Measurements from ENCODE around the gene SUGP1. TPM values are rescaled to one million over a fixed set of nuclear protein-coding genes. Genes with fewer than 3 reads are reported as not detected.

SUGP1 gene
- total and polyA plus RNA-seq, 2 of the 13 experiments (the other 11 are each of a cell fraction or from before 2014, with no cell fraction given), result 21.6 to 25.9 TPM

- TF ChIP-seq ZNF543 (CRISPR knock-in tag; IDR thresholded peaks at IDR 0.05) (no peak), BRF2 (CRISPR knock-in tag; IDR thresholded peaks at IDR 0.05) (no peak), ZBTB34 (CRISPR knock-in tag; IDR thresholded peaks at IDR 0.05) (0 out of 2 replicates have a peak, but pooled peaks have one; percentile 20), HBP1 (CRISPR knock-in tag; IDR thresholded peaks at IDR 0.05; ENCODE audit: low read depth) (peak; percentile 48; the same call in 1 of the 2 replicates), MZF1 (CRISPR knock-in tag; IDR thresholded peaks at IDR 0.05; ENCODE audit: borderline replicate concordance) (no peak), RAD21 (CRISPR knock-in tag; IDR thresholded peaks at IDR 0.05) (peak; percentile 95), DR1 (CRISPR knock-in tag; IDR thresholded peaks at IDR 0.05) (no peak), SNAI1 (CRISPR knock-in tag; IDR thresholded peaks at IDR 0.05; ENCODE audit: borderline replicate concordance) (no peak), ZFP41 (CRISPR knock-in tag; IDR thresholded peaks at IDR 0.05; ENCODE audit: borderline replicate concordance) (no peak), KAT2B (IDR thresholded peaks at IDR 0.05; ENCODE audit: borderline replicate concordance, low read depth, low read length) (no peak), TOPORS (CRISPR knock-in tag; IDR thresholded peaks at IDR 0.05) (no peak), ZFP91 (CRISPR knock-in tag; IDR thresholded peaks at IDR 0.05; ENCODE audit: borderline replicate concordance) (peak; percentile 95), ZNF383 (CRISPR knock-in tag; IDR thresholded peaks at IDR 0.05; ENCODE audit: borderline replicate concordance) (no peak), ZNF275 (CRISPR knock-in tag; IDR thresholded peaks at IDR 0.05; ENCODE audit: borderline replicate concordance) (no peak; the same call in 1 of the 2 replicates), PTBP1 (IDR thresholded peaks at IDR 0.05; ENCODE audit: low read depth, low read length, poor library complexity, severe bottlenecking) (no peak), NONO (IDR thresholded peaks at IDR 0.05) (no peak), NONO (CRISPR knock-in tag; conservative IDR thresholded peaks at IDR 0.05) (peak; percentile 95), DDIT3 (CRISPR knock-in tag; IDR thresholded peaks at IDR 0.05) (no peak)
Measured at GRCh38 chr19:19366434-19367396, 46.4 kb upstream of the SUGP1 start (continued).
